Uterus (tissue), 4 donors: ENCODE data around the gene MPP3. TPM values are rescaled to one million over a fixed set of nuclear protein-coding genes. Genes with fewer than 3 reads are reported as not detected.

Source experiments
- DNase-seq, 2 donors: peaks; one replicate each; pipeline ENCODE4 v3.0.0-alpha.2; 2019 to 2020
- H3K27ac ChIP-seq, 2 donors: fragments of 200-600 bp; sonication (generic); 1 replicate in 1 of 2; 2 replicates in 1 of 2; pipeline ENCODE4 v1.5.1; 2016 to 2018
- H3K27me3 ChIP-seq, 2 donors: fragments of 200-600 bp; sonication (generic); one replicate each; pipeline ENCODE4 v1.5.1; 2018 to 2019; ENCODE audit warnings: control low read depth in 1 of 2
- H3K36me3 ChIP-seq, 2 donors: fragments of 200-600 bp; sonication (generic); one replicate each; pipeline ENCODE4 v1.5.1; 2019; ENCODE audit warnings: control low read depth in 1 of 2
- H3K4me1 ChIP-seq, 2 donors: fragments of 200-600 bp; sonication (generic); one replicate each; pipeline ENCODE4 v1.5.1; 2018 to 2019; ENCODE audit warnings: control low read depth in 1 of 2
- H3K4me3 ChIP-seq, 2 donors: fragments of 200-600 bp; sonication (generic); 1 replicate in 1 of 2; 2 replicates in 1 of 2; pipeline ENCODE4 v1.5.1; 2018 to 2019; ENCODE audit warnings: mild to moderate bottlenecking in 1 of 2
- H3K9me3 ChIP-seq, 2 donors: fragments of 200-600 bp; sonication (generic); one replicate each; pipeline ENCODE4 v1.5.1; 2019; ENCODE audit warnings: control low read depth in 1 of 2
- POLR2A ChIP-seq, 2 donors: fragments of 450-650 bp; IDR thresholded peaks; one replicate each; pipeline ENCODE4 v1.6.1; 2016; ENCODE audit warnings: antibody characterized with exemption in 2 of 2, mild to moderate bottlenecking in 1 of 2, moderate library complexity in 1 of 2
- intact Hi-C: fragments of 100-400 bp; cut with DNase I; formaldehyde crosslinking; loops from one replicate; pipeline ENCODE4 v1.15.1; 2023; ENCODE audit warnings: low total_unique reads
- total RNA-seq, 4 donors: library from RNA; depleted of rRNA in 3 of 4; stranded (reverse); fragments of >200 nt in 3 of 4; gene quantifications; one replicate each; pipeline versions ENCODE4 v1.1.0 to v1.2.4, GENCODE V29; 2014 to 2023
- TF ChIP-seq, protein P1 (sequence below), 4 experiments: fragments of 200-600 bp in 2 of 4; fragments of 450-650 bp in 2 of 4; sonication (generic) in 2 of 4; IDR thresholded peaks; one replicate each; pipeline ENCODE4 v1.5.1; 2016 to 2019; ENCODE audit warnings: antibody characterized with exemption in 4 of 4, mild to moderate bottlenecking in 2 of 4, moderate library complexity in 1 of 4
- donor health status: DM: yes; HTN: yes; CAD: no.

Gene MPP3
- total RNA-seq, 4 donors from 2014 or later, result 5.6 to 21.2 (median 15.8) TPM

DNA sequence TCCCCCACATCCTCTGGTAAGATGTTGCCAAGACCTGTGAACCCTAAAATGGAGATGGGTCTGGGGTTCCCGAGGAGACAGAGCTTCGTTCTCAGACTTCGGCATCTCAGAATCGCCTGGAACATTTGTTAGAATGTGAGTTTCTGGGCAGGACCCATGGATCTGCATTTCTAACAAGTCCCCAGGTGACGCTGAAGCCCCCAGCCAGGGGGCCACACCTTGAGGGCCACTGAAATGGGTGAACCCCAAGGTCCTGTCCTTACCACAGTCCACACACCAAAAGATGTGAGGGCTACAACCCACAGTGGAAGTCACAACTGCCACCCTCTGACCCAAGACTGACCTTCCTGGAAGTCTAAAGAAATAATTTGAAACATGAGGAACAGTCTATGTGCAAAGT lies 14.0 kb downstream of the MPP3 start:
- H3K27ac ChIP-seq, result no peak overlapping the region
- no peak for TF ChIP-seq POLR2A (IDR thresholded peaks at IDR 0.05)
- TF ChIP-seq, protein P1, sequence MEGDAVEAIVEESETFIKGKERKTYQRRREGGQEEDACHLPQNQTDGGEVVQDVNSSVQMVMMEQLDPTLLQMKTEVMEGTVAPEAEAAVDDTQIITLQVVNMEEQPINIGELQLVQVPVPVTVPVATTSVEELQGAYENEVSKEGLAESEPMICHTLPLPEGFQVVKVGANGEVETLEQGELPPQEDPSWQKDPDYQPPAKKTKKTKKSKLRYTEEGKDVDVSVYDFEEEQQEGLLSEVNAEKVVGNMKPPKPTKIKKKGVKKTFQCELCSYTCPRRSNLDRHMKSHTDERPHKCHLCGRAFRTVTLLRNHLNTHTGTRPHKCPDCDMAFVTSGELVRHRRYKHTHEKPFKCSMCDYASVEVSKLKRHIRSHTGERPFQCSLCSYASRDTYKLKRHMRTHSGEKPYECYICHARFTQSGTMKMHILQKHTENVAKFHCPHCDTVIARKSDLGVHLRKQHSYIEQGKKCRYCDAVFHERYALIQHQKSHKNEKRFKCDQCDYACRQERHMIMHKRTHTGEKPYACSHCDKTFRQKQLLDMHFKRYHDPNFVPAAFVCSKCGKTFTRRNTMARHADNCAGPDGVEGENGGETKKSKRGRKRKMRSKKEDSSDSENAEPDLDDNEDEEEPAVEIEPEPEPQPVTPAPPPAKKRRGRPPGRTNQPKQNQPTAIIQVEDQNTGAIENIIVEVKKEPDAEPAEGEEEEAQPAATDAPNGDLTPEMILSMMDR (IDR thresholded peaks at IDR 0.05), result no peak
- DNase-seq, result peak in 1 of 2 donors; percentile 9
- H3K36me3 ChIP-seq, result no peaks in the 10 kb centered on the region
- H3K27me3 ChIP-seq, result no peaks in the 10 kb centered on the region
- H3K4me1 ChIP-seq, result no peaks in the 10 kb centered on the region
- H3K4me3 ChIP-seq, result no peak overlapping the region
- no peaks in the 10 kb centered on the region for H3K9me3 ChIP-seq
- intact Hi-C loops, result no loop called here

DNA sequence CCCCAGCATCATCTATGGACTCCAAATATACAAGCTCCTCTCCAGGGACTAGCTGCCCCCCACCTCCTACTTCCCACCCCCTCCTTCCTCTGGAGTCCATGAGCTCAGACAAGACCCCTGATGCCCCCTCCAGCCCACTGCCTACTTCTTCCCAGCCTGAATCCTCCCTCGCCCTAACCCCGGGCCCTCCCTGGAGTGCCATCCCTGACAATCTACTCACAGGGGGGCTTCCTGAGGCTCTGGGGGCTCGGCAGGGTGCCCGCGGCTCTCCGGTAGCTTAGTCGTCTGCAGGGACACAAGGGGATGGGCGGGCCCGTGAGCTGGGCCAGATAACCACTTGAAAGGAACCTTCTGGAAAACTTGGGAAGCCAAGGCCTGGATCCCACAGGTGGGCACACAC lies 15.1 kb downstream of the MPP3 start:
- no peaks in the 10 kb centered on the region for H3K27me3 ChIP-seq
- intact Hi-C loops, result no loop called here

DNA sequence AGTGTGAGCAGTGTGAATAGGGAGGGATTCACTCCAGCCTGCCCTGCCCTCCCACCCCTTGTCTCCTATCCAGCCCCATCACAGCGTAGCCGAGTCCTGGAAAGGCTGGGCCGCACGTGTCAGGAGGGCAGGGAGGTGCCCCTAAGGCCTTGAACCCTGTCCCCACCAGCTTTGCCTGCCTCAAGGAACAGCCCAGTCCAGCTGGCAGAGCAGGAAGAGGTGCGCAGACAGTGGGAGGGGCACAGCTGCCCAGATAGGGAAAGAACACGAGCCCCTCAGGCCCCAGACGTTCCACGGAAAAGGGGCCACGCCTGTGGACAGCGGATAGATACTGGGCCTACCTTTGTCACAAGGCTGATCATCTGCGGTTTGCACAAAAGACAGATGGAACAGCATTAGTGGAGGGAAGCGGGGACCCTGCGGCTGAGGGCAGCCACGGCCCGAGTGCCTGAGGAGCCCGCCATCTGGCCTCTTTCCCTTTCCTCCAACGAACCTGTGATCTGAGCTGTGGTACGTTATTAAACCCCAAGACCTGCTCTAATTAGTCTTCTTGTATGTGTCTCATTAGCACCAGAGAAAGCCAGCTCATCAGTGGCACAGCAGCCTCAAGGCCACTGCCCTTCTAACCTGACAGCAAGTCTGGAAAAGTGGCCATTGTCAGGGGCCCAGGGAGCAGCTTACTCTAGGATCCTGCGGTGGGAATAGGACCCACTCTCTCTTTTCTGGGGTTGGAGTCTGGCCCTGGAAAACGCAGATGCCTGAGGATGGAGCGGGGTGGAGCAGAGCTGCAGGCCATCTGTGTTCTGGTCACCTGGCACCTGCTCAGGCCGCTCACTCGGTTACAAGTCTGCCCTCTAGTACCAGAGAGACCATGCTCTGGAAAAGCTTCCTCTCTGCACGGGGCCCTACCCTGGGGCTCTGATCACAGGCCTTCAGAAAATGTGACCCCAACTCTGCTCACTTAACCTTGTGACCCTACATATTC lies 16.3 kb downstream of the MPP3 start:
- no peaks in the 10 kb centered on the region for H3K4me1 ChIP-seq
- H3K36me3 ChIP-seq, result no peaks in the 10 kb centered on the region
- H3K27ac ChIP-seq, result no peak overlapping the region
- H3K27me3 ChIP-seq, result no peaks in the 10 kb centered on the region
- no peaks in the 10 kb centered on the region for H3K9me3 ChIP-seq
- no peak for TF ChIP-seq POLR2A (IDR thresholded peaks at IDR 0.05)
- TF ChIP-seq, protein P1 (IDR thresholded peaks at IDR 0.05), result no peak
- intact Hi-C loops, result no loop called here
- no peak for DNase-seq
- no peak overlapping the region for H3K4me3 ChIP-seq

More for the DNA sequence above, 15.1 kb downstream of the MPP3 start:
- H3K27ac ChIP-seq, result no peak overlapping the region
- H3K4me3 ChIP-seq, result no peak overlapping the region
- H3K9me3 ChIP-seq, result no peaks in the 10 kb centered on the region
- DNase-seq, result peak in 1 of 2 donors; percentile 6
- H3K4me1 ChIP-seq, result no peaks in the 10 kb centered on the region
- TF ChIP-seq POLR2A (IDR thresholded peaks at IDR 0.05), result no peak
- TF ChIP-seq, protein P1 (IDR thresholded peaks at IDR 0.05), result no peak
- H3K36me3 ChIP-seq, result no peaks in the 10 kb centered on the region

DNA sequence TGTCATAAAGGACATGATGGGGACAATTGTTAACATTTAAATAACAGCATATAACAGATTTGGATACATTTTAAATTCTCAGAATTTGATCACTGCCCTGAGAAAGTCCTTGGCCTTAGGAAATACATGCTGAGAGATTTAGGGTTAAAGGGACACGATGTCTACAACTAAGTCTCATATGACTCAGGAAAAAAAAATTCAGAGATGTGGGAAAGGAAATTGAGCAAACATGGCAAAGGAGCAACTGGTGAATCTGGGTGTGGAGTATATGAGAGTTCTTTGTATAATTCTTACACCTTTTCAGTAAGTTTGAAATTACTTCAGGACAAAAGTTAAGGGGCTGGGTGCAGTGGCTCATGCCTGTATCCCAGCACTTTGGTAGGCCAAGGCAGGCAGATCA lies 18.2 kb downstream of the MPP3 start:
- intact Hi-C loops, result no loop called here
- H3K36me3 ChIP-seq, result no peaks in the 10 kb centered on the region
- H3K4me3 ChIP-seq, result no peak overlapping the region
- no peaks in the 10 kb centered on the region for H3K4me1 ChIP-seq
- no peak overlapping the region for H3K27ac ChIP-seq
- H3K9me3 ChIP-seq, result no peaks in the 10 kb centered on the region
- DNase-seq, result no peak
- no peaks in the 10 kb centered on the region for H3K27me3 ChIP-seq
- TF ChIP-seq, protein P1 (IDR thresholded peaks at IDR 0.05), result no peak
- TF ChIP-seq POLR2A (IDR thresholded peaks at IDR 0.05), result no peak

DNA sequence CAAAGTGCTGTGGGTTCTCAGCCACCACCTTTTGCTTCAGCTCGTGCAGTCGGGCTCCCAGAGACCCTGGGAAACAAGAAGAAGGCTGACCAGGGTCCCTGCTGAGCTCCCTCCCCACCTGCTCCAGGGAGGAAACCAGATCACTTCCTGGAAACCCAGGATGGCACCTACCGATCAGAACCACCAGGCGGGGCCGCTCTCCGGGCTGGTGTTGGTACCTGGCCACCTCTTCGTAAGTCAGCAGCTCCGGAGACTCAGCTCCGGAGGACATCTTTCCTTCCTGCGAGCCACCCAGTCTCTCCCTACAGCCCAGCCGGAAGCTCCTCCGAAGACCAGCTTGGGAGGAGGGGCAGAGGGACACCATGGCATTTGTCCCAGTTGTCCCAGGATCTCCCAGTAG lies 18.9 kb downstream of the MPP3 start:
- no peak for DNase-seq
- TF ChIP-seq, protein P1 (IDR thresholded peaks at IDR 0.05), result no peak
- TF ChIP-seq POLR2A (IDR thresholded peaks at IDR 0.05), result no peak
- Histone ChIP-seq H3K27ac (no peak overlapping the region), H3K36me3 (no peaks in the 10 kb centered on the region), H3K9me3 (no peaks in the 10 kb centered on the region), H3K4me1 (no peaks in the 10 kb centered on the region), H3K4me3 (no peak overlapping the region), H3K27me3 (no peaks in the 10 kb centered on the region)
- intact Hi-C loops, result no loop called here
